GM23248 (cell line): Measurements from ENCODE around the gene RPL41. TPM values are rescaled to one million over a fixed set of nuclear protein-coding genes. Genes with fewer than 3 reads are reported as not detected.

ENCODE experiments used
- DNase-seq: peaks from one replicate; pipeline ENCODE4 v3.0.0-alpha.2; 2015
- H2AFZ ChIP-seq: fragments of 200-600 bp; sonication (generic); 2 replicates; pipeline ENCODE4 v1.6.1; 2016; ENCODE audit warnings: antibody characterized with exemption
- H3F3A ChIP-seq: fragments of 200-600 bp; sonication (generic); 2 replicates; pipeline ENCODE4 v1.6.1; 2016; ENCODE audit warnings: mild to moderate bottlenecking, antibody characterized with exemption, mixed run types; ENCODE audit not compliant: insufficient read depth
- H3K27ac ChIP-seq: fragments of 200-600 bp; sonication (generic); 2 replicates; pipeline ENCODE4 v1.5.1; 2016; ENCODE audit warnings: mild to moderate bottlenecking
- H3K27me3 ChIP-seq: fragments of 200-600 bp; sonication (generic); replicated peaks from 2 replicates; pipeline ENCODE4 v1.6.1; 2016; ENCODE audit warnings: mild to moderate bottlenecking; ENCODE audit not compliant: insufficient read depth
- H3K36me3 ChIP-seq: fragments of 200-600 bp; sonication (generic); 2 replicates; pipeline ENCODE4 v1.6.1; 2016; ENCODE audit warnings: low read depth, mild to moderate bottlenecking
- H3K4me1 ChIP-seq: fragments of 200-600 bp; sonication (generic); 2 replicates; pipeline ENCODE4 v1.6.1; 2016; ENCODE audit warnings: mild to moderate bottlenecking; ENCODE audit not compliant: insufficient read depth
- H3K4me2 ChIP-seq: fragments of 200-600 bp; sonication (generic); one replicate; pipeline ENCODE4 v1.6.1; 2016; ENCODE audit warnings: mild to moderate bottlenecking; ENCODE audit not compliant: unreplicated experiment
- H3K4me3 ChIP-seq: fragments of 200-600 bp; sonication (generic); 2 replicates; pipeline ENCODE4 v1.5.1; 2016; ENCODE audit warnings: mild to moderate bottlenecking
- H3K79me2 ChIP-seq: fragments of 200-600 bp; sonication (generic); 2 replicates; pipeline ENCODE4 v1.6.1; 2016; ENCODE audit warnings: mild to moderate bottlenecking; ENCODE audit not compliant: insufficient read depth
- H3K9ac ChIP-seq: fragments of 200-600 bp; sonication (generic); 2 replicates; pipeline ENCODE4 v1.6.1; 2016; ENCODE audit warnings: mild to moderate bottlenecking
- H3K9me2 ChIP-seq: fragments of 200-600 bp; sonication (generic); 2 replicates; pipeline ENCODE4 v1.6.1; 2016; ENCODE audit warnings: mixed run types, mild to moderate bottlenecking, moderate library complexity; ENCODE audit not compliant: insufficient read depth
- H3K9me3 ChIP-seq: fragments of 200-600 bp; sonication (generic); one replicate; pipeline ENCODE4 v1.6.1; 2017; ENCODE audit warnings: low read depth
- H4K20me1 ChIP-seq: fragments of 200-600 bp; sonication (generic); 2 replicates; pipeline ENCODE4 v1.6.0; 2016; ENCODE audit not compliant: insufficient read depth
- EZH2 ChIP-seq: fragments of 200-600 bp; sonication (generic); IDR thresholded peaks from 2 replicates; pipeline ENCODE4 v1.6.1; 2018; ENCODE audit warnings: antibody characterized with exemption, mild to moderate bottlenecking; ENCODE audit not compliant: insufficient read depth, poor library complexity, severe bottlenecking
- EZH2phosphoT487 ChIP-seq: fragments of 200-600 bp; sonication (generic); IDR thresholded peaks from 2 replicates; pipeline ENCODE4 v1.6.1; 2018; ENCODE audit warnings: antibody characterized with exemption, moderate library complexity, mild to moderate bottlenecking, low read depth; ENCODE audit not compliant: insufficient read depth
- WGBS, 2 experiments: methylation state at CpG; one replicate each; pipeline ENCODE4 v1.1.6; 2015 to 2017; ENCODE audit warnings: low lambda C conversion rate in 2 of 2, low coverage in 1 of 2; ENCODE audit errors: missing lambda C conversion rate in 2 of 2; 5-methylcytosine and 5-hydroxymethylcytosine counted together
- in situ Hi-C: fragments of 300-500 bp; cut with MboI; formaldehyde crosslinking; loops from 2 replicates; pipeline ENCODE4 v1.15.0; 2020
- polyA plus RNA-seq: library from polyadenylated mRNA; unstranded; fragments of >200 nt; fragmentation: Nextera tagmentation; extraction: Ambion mirVana; gene quantifications from 2 replicates; pipeline ENCODE4 v1.2.1, GENCODE V29; 2016
- total RNA-seq: library from RNA; depleted of rRNA; stranded (reverse); fragments of >200 nt; shearing (Covaris generic); gene quantifications from 2 replicates; pipeline ENCODE4 v1.2.3, GENCODE V29; 2014

RPL41 gene
- total and polyA plus RNA-seq, 2 experiments from 2014 or later, result 1,892 to 2,545 TPM

DNA sequence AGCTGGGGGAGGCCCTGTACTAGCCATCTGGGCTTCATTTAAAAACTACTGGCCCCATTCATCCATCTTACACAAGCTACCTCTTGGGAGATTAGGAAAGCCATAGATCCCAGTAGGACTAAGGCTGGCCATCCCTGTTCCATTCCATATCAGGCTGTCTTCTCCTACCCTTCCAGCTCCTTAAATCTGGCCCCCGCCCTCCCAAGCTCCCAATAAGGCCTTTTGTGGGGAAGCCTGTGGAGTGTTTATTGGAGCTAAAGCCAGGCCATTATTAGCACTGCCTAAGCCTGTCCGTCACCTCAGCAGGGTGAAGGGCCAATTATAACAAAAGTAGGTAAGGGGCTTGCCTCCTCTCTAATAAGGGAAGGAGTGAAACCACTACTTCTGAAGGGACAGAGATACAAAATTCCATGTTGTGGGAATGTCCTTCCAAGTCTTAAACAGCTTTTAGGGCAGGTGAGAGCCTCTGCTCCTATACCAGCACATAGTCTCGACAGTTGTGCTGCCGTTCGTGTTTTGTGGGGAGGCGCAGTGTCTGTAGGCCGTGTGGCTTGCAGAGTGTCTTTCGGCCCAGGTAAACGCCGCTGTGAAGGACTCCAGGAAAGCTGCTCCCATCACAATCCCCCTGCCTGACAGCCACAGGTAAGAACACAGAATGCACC lies 45.4 kb downstream of the RPL41 start:
- Histone ChIP-seq H3K9ac (peak overlapping the region; percentile 97; the same call in 1 of the 2 replicates), H3F3A (peaks cover 86% of the 10 kb centered on the region), H3K4me3 (no peak overlapping the region), H3K4me2 (peak overlapping the region; percentile 99), H4K20me1 (0 out of 2 replicates have a peak, but pooled peaks cover 9% of the 10 kb centered on the region), H3K27ac (peak overlapping the region; percentile 89), H3K4me1 (peaks cover 14% of the 10 kb centered on the region), H3K36me3 (peaks cover 20% of the 10 kb centered on the region), H2AFZ (no peak overlapping the region), H3K9me3 (no peaks in the 10 kb centered on the region), H3K27me3 (no peaks in the 10 kb centered on the region), H3K79me2 (peaks cover 37% of the 10 kb centered on the region), H3K9me2 (no peaks in the 10 kb centered on the region)
- in situ Hi-C loops, result no loop called here
- TF ChIP-seq EZH2phosphoT487 (no peak), EZH2 (no peak)
- 66 to 67% methylated on average over 10 of the region's 10 CpGs for WGBS, 2 experiments
- DNase-seq, result peak; percentile 16

DNA sequence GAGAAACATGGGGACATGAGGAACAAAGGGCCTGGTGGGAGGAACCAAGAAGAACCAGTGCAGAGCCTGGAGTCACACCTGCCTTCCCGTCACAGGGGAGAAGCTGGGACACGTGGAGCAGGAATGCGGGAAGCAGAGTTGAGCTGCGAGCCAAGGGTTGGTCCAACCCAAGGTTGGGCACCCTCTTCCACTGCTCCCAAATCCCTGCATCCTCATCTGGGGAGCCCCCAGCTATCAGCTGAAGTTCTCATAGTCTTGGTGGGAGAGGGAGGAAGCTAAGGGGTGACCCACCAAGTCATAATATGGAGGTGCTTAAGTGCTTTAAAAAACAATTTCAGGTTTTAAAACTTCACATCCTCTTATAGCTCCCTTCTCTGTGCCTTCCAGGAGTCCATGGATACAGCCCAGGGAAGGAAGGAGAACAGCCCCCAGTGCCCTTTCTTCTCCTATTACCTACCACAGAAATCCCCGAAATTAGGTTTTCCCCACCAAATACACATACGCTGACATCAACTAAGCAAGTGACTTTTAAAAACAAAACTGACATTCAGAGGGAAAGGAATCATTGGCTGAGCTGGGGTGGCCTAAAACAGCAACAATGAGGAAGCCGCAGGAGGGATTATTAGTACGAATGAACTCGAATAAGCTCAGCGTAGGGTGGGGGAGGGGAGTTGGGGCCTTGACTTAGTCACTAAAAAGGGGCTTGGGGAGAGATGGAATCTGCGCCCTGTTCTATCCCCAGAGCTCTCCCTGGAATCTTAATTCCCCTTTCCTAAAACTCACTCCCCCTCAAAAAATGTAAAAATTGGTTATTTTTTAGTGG lies 46.2 kb downstream of the RPL41 start:
- TF ChIP-seq EZH2phosphoT487 (no peak), EZH2 (no peak)
- Histone ChIP-seq H4K20me1 (0 out of 2 replicates have a peak, but pooled peaks cover 9% of the 10 kb centered on the region), H3K4me1 (peaks cover 14% of the 10 kb centered on the region), H3K79me2 (peaks cover 37% of the 10 kb centered on the region), H3K36me3 (peaks cover 20% of the 10 kb centered on the region), H3K4me3 (no peak overlapping the region), H3K27me3 (no peaks in the 10 kb centered on the region), H3K27ac (peak overlapping the region; percentile 89; the same call in 1 of the 2 replicates), H3K4me2 (no peak overlapping the region), H3K9me3 (no peaks in the 10 kb centered on the region), H3K9ac (no peak overlapping the region), H3K9me2 (no peaks in the 10 kb centered on the region), H3F3A (peaks cover 84% of the 10 kb centered on the region), H2AFZ (no peak overlapping the region)
- in situ Hi-C loops, result no loop called here
- WGBS, 2 experiments, result 72 to 76% methylated on average over 11 of the region's 11 CpGs
- DNase-seq, result peak; percentile 15

DNA sequence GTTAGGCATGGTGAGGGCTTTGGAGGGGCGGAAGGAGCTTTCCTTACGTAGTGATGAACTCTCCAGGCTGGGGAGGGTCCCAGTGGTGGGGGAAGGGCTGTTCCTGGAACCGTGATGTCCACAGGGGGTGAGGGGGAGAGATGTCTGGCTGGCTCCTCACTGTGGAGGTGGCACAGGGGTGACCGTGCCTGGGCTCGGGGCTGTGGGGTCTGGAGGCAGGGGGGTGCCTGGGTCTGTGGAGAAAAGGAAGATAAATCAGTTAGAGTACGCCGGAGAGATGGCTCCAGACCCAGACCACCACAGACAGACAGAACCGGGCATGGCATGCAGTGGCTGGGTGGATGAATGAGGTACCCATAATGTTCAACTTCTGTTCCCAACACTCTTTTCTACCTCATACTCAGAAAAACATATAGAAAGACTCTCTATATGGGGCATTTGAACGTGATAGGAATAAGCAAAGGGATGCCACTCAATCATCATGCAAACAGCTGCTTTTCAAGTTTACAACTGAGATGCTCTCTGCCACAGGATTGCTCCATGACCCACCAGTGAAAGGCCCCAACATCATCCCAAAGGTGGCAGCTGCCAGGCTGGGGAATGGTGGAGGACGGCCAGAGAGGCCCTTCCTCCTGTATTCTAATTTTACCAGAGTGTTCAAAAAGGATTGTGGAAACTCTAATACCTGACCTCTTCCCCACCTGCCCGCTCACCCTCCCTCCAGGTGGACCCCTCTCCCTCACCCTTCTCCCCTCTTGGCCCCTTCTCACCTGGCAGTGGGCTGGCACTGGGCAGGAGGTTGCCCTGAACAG lies 47.3 kb downstream of the RPL41 start:
- H3K79me2 ChIP-seq, result peaks cover 31% of the 10 kb centered on the region
- TF ChIP-seq EZH2 (no peak), EZH2phosphoT487 (no peak)
- no peak overlapping the region for H3K9ac ChIP-seq
- in situ Hi-C loops, result no loop called here
- H3K27ac ChIP-seq, result 0 out of 2 replicates have a peak overlapping the region, but pooled peaks have one; percentile 89
- no peak for DNase-seq
- no peaks in the 10 kb centered on the region for H3K9me3 ChIP-seq
- 54 to 66% methylated on average over 11 of the region's 11 CpGs for WGBS, 2 experiments
- no peaks in the 10 kb centered on the region for H3K9me2 ChIP-seq
- H3K4me3 ChIP-seq, result no peak overlapping the region
- peaks cover 84% of the 10 kb centered on the region for H3F3A ChIP-seq
- no peak overlapping the region for H2AFZ ChIP-seq
- no peaks in the 10 kb centered on the region for H3K27me3 ChIP-seq
- peaks cover 20% of the 10 kb centered on the region for H3K36me3 ChIP-seq
- peaks cover 14% of the 10 kb centered on the region for H3K4me1 ChIP-seq
- 0 out of 2 replicates have a peak, but pooled peaks cover 9% of the 10 kb centered on the region for H4K20me1 ChIP-seq
- H3K4me2 ChIP-seq, result no peak overlapping the region

DNA sequence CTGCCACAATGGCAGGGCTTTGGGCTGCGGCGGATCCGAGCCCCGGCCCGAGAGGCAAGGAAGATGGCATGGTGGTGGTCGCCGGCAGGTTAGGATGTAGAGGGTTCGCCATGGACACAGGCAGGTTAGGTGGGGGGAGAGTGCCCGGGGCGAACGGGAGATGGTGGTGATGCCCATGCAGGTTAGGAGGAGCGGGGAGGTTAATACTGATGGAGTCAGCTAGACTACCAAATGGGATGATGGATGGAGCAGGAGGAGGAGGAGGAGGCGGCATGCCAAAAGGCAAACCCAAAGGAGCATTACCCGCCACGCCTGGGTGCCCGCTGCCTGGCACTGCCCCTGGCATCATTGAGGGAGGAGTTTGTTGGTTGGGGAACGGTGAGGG lies 47.9 kb downstream of the RPL41 start:
- H3K27ac ChIP-seq, result no peak overlapping the region
- peaks cover 14% of the 10 kb centered on the region for H3K4me1 ChIP-seq
- peaks cover 25% of the 10 kb centered on the region for H3K79me2 ChIP-seq
- H3K4me3 ChIP-seq, result no peak overlapping the region
- H3F3A ChIP-seq, result peaks cover 78% of the 10 kb centered on the region
- no peaks in the 10 kb centered on the region for H3K9me3 ChIP-seq
- no peaks in the 10 kb centered on the region for H3K9me2 ChIP-seq
- WGBS, 2 experiments, result 90 to 91% methylated on average over 17 of the region's 17 CpGs
- no peak overlapping the region for H3K4me2 ChIP-seq
- H3K9ac ChIP-seq, result no peak overlapping the region
- H3K27me3 ChIP-seq, result no peaks in the 10 kb centered on the region
- no peak for DNase-seq
- H4K20me1 ChIP-seq, result 0 out of 2 replicates have a peak, but pooled peaks cover 9% of the 10 kb centered on the region
- in situ Hi-C loops, result no loop called here
- no peak overlapping the region for H2AFZ ChIP-seq
- TF ChIP-seq EZH2 (no peak), EZH2phosphoT487 (no peak)
- H3K36me3 ChIP-seq, result peaks cover 20% of the 10 kb centered on the region
